SK-N-SH treated with all-trans-retinoic acid at 6 μM for 48 hours (cell line): Measurements from ENCODE around the gene TCERG1L.

ENCODE experiments used
- ARNTL ChIP-seq: fragments of 450-650 bp; formaldehyde crosslinking; IDR thresholded peaks from 2 replicates; pipeline ENCODE4 v1.5.0; 2020; ENCODE audit warnings: low read depth, mild to moderate bottlenecking, moderate library complexity, borderline replicate concordance
- ESRRG ChIP-seq: fragments of 250-450 bp; sonication (Bioruptor Pico); IDR thresholded peaks from 2 replicates; pipeline ENCODE4 v1.6.1; 2021; ENCODE audit warnings: mild to moderate bottlenecking
- TCF4 ChIP-seq: fragments of 250-450 bp; sonication (Bioruptor Pico); IDR thresholded peaks from 2 replicates; pipeline ENCODE4 v1.8.0; 2021; ENCODE audit warnings: mild to moderate bottlenecking, moderate library complexity, borderline replicate concordance
- TOX ChIP-seq: fragments of 250-450 bp; sonication (Bioruptor Pico); IDR thresholded peaks from 2 replicates; pipeline ENCODE4 v1.8.0; 2021; ENCODE audit warnings: mild to moderate bottlenecking, moderate library complexity, borderline replicate concordance
- TF ChIP-seq, protein P1 (sequence below): fragments of 250-450 bp; sonication (Bioruptor Pico); IDR thresholded peaks from 2 replicates; pipeline ENCODE4 v1.8.0; 2020; ENCODE audit warnings: mild to moderate bottlenecking, moderate library complexity, borderline replicate concordance

- TF ChIP-seq, protein P1, sequence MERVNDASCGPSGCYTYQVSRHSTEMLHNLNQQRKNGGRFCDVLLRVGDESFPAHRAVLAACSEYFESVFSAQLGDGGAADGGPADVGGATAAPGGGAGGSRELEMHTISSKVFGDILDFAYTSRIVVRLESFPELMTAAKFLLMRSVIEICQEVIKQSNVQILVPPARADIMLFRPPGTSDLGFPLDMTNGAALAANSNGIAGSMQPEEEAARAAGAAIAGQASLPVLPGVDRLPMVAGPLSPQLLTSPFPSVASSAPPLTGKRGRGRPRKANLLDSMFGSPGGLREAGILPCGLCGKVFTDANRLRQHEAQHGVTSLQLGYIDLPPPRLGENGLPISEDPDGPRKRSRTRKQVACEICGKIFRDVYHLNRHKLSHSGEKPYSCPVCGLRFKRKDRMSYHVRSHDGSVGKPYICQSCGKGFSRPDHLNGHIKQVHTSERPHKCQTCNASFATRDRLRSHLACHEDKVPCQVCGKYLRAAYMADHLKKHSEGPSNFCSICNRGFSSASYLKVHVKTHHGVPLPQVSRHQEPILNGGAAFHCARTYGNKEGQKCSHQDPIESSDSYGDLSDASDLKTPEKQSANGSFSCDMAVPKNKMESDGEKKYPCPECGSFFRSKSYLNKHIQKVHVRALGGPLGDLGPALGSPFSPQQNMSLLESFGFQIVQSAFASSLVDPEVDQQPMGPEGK (CRISPR knock-in tag): no peak
- TF ChIP-seq ARNTL (CRISPR knock-in tag) (no peak), ESRRG (CRISPR knock-in tag) (no peak), TCF4 (CRISPR knock-in tag) (no peak), TOX (CRISPR knock-in tag) (no peak)
Measured at GRCh38 chr10:131176907-131177306, 134.6 kb downstream of the TCERG1L start.
